Measurements from ENCODE around the gene POC1A. TPM values are rescaled to one million over a fixed set of nuclear protein-coding genes. Genes with fewer than 3 reads are reported as not detected.

POC1A gene
- total and polyA plus RNA-seq, 2 experiments from 2014 or later: 19.1 to 26.7 TPM

GRCh38 chr3:52119826-52120225 lies 34.4 kb downstream of the POC1A start:
- H3K9me2 ChIP-seq (ENCODE audit: insufficient read depth): no peaks in the 10 kb centered on the region
- no peaks in the 10 kb centered on the region for H3K4me1 ChIP-seq (ENCODE audit: insufficient read depth)
- H3K79me2 ChIP-seq (replicated peaks; ENCODE audit: insufficient read depth): no peaks in the 10 kb centered on the region
- H2AFZ ChIP-seq: no peak overlapping the region
- H3K27me3 Mint-ChIP-seq (ENCODE audit: insufficient read depth, low read depth, poor library complexity): peaks cover 5% of the 10 kb centered on the region
- no peak overlapping the region for H3K4me2 ChIP-seq
- no peaks in the 10 kb centered on the region for H3K27me3 ChIP-seq (ENCODE audit: insufficient read depth)
- no peak overlapping the region for H3K4me3 Mint-ChIP-seq
- peaks cover 16% of the 10 kb centered on the region for H3K36me3 ChIP-seq (ENCODE audit: insufficient read depth)
- H4K20me1 ChIP-seq (replicated peaks; ENCODE audit: insufficient read depth): no peaks in the 10 kb centered on the region
- peaks cover 39% of the 10 kb centered on the region for H3K36me3 Mint-ChIP-seq (ENCODE audit: low read depth)
- DNase-seq (ENCODE audit: low spot score) (no peak), ATAC-seq (no peak)
- H3F3A ChIP-seq (replicated peaks; ENCODE audit: low read depth): no peaks in the 10 kb centered on the region
- TF ChIP-seq EZH2 (IDR thresholded peaks at IDR 0.05; ENCODE audit: low read depth, unreplicated experiment) (no peak), ZNF114 (CRISPR knock-in tag; IDR thresholded peaks at IDR 0.05) (no peak), CTCF (conservative IDR thresholded peaks at IDR 0.05; ENCODE audit: low read depth in 2 of 2) (no peak), JUNB (IDR thresholded peaks at IDR 0.05; ENCODE audit: unreplicated experiment) (no peak), STAT1 (IDR thresholded peaks at IDR 0.05; ENCODE audit: unreplicated experiment) (no peak), REST (IDR thresholded peaks at IDR 0.05; ENCODE audit: unreplicated experiment) (no peak), NANOG (IDR thresholded peaks at IDR 0.05; ENCODE audit: borderline replicate concordance) (no peak), ZNF331 (CRISPR knock-in tag; IDR thresholded peaks at IDR 0.05; ENCODE audit: low read depth) (no peak), EZH2phosphoT487 (IDR thresholded peaks at IDR 0.05; ENCODE audit: unreplicated experiment) (no peak), CREB1 (CRISPR knock-in tag; IDR thresholded peaks at IDR 0.05; ENCODE audit: low read depth) (no peak), POLR2AphosphoS5 (IDR thresholded peaks at IDR 0.05; ENCODE audit: low read depth) (no peak)
- TF ChIP-seq, protein P1, sequence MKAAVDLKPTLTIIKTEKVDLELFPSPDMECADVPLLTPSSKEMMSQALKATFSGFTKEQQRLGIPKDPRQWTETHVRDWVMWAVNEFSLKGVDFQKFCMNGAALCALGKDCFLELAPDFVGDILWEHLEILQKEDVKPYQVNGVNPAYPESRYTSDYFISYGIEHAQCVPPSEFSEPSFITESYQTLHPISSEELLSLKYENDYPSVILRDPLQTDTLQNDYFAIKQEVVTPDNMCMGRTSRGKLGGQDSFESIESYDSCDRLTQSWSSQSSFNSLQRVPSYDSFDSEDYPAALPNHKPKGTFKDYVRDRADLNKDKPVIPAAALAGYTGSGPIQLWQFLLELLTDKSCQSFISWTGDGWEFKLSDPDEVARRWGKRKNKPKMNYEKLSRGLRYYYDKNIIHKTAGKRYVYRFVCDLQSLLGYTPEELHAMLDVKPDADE (IDR thresholded peaks at IDR 0.05): no peak
- TF ChIP-seq, protein P2, sequence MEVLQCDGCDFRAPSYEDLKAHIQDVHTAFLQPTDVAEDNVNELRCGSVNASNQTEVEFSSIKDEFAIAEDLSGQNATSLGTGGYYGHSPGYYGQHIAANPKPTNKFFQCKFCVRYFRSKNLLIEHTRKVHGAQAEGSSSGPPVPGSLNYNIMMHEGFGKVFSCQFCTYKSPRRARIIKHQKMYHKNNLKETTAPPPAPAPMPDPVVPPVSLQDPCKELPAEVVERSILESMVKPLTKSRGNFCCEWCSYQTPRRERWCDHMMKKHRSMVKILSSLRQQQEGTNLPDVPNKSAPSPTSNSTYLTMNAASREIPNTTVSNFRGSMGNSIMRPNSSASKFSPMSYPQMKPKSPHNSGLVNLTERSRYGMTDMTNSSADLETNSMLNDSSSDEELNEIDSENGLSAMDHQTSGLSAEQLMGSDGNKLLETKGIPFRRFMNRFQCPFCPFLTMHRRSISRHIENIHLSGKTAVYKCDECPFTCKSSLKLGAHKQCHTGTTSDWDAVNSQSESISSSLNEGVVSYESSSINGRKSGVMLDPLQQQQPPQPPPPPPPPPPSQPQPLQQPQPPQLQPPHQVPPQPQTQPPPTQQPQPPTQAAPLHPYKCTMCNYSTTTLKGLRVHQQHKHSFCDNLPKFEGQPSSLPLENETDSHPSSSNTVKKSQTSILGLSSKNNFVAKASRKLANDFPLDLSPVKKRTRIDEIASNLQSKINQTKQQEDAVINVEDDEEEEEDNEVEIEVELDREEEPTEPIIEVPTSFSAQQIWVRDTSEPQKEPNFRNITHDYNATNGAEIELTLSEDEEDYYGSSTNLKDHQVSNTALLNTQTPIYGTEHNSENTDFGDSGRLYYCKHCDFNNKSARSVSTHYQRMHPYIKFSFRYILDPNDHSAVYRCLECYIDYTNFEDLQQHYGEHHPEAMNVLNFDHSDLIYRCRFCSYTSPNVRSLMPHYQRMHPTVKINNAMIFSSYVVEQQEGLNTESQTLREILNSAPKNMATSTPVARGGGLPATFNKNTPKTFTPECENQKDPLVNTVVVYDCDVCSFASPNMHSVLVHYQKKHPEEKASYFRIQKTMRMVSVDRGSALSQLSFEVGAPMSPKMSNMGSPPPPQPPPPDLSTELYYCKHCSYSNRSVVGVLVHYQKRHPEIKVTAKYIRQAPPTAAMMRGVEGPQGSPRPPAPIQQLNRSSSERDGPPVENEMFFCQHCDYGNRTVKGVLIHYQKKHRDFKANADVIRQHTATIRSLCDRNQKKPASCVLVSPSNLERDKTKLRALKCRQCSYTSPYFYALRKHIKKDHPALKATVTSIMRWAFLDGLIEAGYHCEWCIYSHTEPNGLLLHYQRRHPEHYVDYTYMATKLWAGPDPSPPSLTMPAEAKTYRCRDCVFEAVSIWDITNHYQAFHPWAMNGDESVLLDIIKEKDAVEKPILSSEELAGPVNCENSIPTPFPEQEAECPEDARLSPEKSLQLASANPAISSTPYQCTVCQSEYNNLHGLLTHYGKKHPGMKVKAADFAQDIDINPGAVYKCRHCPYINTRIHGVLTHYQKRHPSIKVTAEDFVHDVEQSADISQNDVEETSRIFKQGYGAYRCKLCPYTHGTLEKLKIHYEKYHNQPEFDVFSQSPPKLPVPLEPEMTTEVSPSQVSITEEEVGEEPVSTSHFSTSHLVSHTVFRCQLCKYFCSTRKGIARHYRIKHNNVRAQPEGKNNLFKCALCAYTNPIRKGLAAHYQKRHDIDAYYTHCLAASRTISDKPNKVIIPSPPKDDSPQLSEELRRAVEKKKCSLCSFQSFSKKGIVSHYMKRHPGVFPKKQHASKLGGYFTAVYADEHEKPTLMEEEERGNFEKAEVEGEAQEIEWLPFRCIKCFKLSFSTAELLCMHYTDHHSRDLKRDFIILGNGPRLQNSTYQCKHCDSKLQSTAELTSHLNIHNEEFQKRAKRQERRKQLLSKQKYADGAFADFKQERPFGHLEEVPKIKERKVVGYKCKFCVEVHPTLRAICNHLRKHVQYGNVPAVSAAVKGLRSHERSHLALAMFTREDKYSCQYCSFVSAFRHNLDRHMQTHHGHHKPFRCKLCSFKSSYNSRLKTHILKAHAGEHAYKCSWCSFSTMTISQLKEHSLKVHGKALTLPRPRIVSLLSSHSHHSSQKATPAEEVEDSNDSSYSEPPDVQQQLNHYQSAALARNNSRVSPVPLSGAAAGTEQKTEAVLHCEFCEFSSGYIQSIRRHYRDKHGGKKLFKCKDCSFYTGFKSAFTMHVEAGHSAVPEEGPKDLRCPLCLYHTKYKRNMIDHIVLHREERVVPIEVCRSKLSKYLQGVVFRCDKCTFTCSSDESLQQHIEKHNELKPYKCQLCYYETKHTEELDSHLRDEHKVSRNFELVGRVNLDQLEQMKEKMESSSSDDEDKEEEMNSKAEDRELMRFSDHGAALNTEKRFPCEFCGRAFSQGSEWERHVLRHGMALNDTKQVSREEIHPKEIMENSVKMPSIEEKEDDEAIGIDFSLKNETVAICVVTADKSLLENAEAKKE (CRISPR knock-in tag; IDR thresholded peaks at IDR 0.05): no peak
- H3K27ac Mint-ChIP-seq: no peak overlapping the region
- H3K4me3 ChIP-seq: no peak overlapping the region
- no peaks in the 10 kb centered on the region for H3K9me3 Mint-ChIP-seq
- no peak overlapping the region for H3K27ac ChIP-seq (ENCODE audit: low read depth)
- H3K4me1 Mint-ChIP-seq: no peaks in the 10 kb centered on the region

Measured in GM23338 (cell line).